T-helper 9 cell (primary cell): ENCODE data around the gene CEACAM1.
"Not testable (repeated sequence)": the region's sequence is repeated elsewhere in the genome, so short reads cannot be mapped to it uniquely, and the experiment has no call there.

Experiments used
- DNase-seq: peaks from one replicate; pipeline ENCODE4 v3.0.0-alpha.2; 2020

The CEACAM1 gene

GRCh38 chr19:42472402-42473147 lies 55.7 kb downstream of the CEACAM1 start:
- no peak for DNase-seq

GRCh38 chr19:42471554-42472249 lies 56.6 kb downstream of the CEACAM1 start:
- DNase-seq, result no peak

- no peak for DNase-seq
Measured at GRCh38 chr19:42469311-42470235, 58.7 kb downstream of the CEACAM1 start.

- no peak for DNase-seq
Measured at GRCh38 chr19:42468273-42468796, 59.9 kb downstream of the CEACAM1 start.

GRCh38 chr19:42467183-42467760 lies 61.0 kb downstream of the CEACAM1 start:
- DNase-seq, result no peak

- no peak for DNase-seq
Measured at GRCh38 chr19:42466521-42467182, 61.6 kb downstream of the CEACAM1 start.

GRCh38 chr19:42465827-42466280 lies 62.4 kb downstream of the CEACAM1 start:
- no peak for DNase-seq

- no peak for DNase-seq
Measured at GRCh38 chr19:42461700-42462324, 66.5 kb downstream of the CEACAM1 start.

- DNase-seq, result not testable (repeated sequence)
Measured at GRCh38 chr19:42461231-42461630, 67.0 kb downstream of the CEACAM1 start.

- DNase-seq, result no peak
Measured at GRCh38 chr19:42459926-42460325, 68.4 kb downstream of the CEACAM1 start.
